ENCODE results near the gene NKD2.

NKD2 gene

DNA sequence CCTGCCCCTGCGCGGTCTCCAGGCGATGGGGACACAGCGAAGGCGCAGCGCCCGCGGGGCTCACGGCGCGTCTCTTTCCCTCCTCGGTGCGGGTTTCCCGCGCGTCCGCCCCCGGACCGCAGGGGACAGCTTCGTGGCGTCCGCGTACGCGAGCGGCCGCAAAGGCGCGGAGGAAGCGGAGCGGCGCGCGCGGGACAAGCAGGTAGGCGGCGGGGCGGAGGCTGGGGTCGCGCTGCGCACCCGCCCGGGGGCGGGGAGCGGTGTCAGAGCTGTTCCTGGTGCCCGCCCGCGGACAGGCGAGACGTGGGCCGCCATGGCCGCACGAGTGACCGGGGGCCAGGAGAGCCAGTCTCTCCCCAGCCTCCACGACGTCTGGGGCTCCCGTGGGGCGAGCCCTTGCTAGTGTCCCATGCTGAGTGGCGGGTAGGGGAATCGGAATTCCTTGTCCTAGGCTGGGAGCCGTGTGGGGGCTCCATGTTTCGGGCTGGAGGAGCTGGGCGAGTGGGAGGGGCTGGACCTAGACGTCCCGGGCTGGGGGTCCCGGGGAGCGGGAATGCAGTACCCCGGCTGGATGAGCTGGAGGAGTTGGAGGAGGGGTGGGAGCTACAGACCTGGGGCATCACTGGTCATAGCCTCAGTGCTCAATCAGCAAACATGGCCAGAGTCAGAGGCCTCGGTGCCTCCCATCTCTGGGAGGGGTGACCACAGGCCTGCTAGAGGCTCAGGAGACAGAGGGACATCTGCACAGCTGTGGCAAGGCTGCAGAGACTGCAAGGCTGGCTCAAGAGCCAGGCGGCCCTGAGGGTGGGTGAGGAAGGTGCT is 968 bp downstream of the NKD2 start:
- no peak for DNase-seq
- in situ Hi-C loops (cut with HindIII; ENCODE audit: low pct_ligation_motif_present, low pct_unique_long_range_greater_than_20kb, low sequenced_read_pairs): no loop called here

DNA sequence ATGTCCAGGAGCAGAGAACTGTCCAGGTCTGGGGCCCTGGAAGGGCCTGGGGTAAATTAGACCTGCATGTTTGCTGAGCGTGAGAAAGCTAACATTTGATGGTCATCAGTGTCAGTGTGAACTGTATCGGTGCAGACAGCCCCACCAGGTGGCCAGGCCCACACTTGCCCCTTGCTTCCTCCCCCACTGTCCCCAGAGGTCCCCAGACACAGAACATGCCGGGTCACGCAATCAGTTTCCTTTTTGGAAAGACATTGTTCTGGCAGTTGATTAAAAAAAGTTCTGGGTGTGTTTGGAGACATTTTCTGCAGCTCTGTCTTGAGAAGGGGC is 1.5 kb downstream of the NKD2 start:
- in situ Hi-C loops (cut with HindIII; ENCODE audit: low pct_ligation_motif_present, low pct_unique_long_range_greater_than_20kb, low sequenced_read_pairs): no loop called here

DNA sequence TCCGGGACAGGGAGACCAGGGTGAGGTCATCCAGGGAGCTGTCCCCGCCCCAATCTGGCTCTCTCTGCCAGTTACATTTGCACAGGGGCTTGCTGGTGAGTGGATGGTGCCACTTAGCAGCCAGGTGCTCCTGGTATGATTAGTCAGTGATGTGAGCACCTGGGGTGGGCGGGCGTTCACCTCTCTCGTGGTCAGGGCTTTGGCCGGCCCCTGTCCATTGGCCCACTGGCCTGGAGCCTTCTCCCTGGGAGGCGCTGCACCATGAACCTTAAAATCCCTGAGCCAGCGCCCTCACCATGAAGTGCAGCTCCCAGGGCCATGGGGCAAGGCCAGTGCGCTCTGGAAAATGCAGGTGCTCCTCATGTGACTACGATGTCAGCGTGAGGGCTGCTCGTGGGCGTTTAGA is 2.0 kb downstream of the NKD2 start:
- no peak for DNase-seq
- in situ Hi-C loops (cut with HindIII; ENCODE audit: low pct_ligation_motif_present, low pct_unique_long_range_greater_than_20kb, low sequenced_read_pairs): no loop called here

More for the DNA sequence above, 1.5 kb downstream of the NKD2 start:
- no peak for DNase-seq

DNA sequence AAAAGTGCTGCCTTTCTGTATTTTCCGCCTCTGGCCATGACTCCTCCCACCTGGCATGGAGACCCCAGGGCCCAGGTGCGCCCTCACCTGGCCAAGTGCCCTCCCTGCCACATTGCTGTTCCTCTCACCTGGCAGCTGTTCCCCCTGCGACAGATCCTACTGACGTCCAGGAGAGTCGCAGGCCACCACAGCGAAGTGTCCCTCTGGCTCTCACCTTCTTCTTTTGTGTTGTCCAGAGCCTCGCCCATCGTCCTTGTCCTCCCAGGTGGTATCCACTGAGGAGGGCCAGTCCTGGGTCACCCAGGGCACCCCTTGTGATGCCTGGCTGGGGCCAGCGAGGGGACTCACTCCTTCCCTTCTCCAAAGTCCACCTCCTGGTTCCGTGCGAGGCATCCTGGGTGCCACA is 2.6 kb downstream of the NKD2 start:
- in situ Hi-C loops (cut with HindIII; ENCODE audit: low pct_ligation_motif_present, low pct_unique_long_range_greater_than_20kb, low sequenced_read_pairs): no loop called here
- peak; percentile 36 for DNase-seq

DNA sequence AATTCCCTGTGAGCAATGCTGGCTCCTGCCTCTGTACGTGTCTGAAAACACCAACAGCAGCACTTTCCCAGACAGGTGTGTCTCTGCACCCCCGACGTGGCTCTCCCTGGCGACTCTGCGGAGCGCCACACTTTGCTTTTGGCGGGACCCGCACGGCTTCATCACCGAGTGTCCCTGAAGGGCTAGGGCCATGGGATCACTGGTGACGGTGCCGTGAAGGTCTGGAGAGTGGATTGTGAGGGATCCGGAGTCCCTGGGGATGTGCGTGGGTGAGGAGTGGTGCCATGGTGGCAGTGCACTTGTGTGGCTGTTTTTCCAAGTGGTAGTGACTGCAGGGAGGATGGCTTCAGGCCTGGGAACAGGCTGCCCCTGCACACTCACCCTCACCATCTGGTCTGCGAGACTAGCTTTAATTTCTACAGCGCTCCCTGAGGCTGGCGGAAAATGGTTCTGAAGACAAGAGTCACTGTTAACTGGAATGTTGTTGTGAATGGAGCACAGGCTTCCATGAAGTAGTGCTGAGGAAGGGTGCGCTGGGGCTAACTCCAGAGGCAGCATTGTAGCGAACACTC is 3.2 kb downstream of the NKD2 start:
- no peak for DNase-seq
- in situ Hi-C loops (cut with HindIII; ENCODE audit: low pct_ligation_motif_present, low pct_unique_long_range_greater_than_20kb, low sequenced_read_pairs): no loop called here

DNA sequence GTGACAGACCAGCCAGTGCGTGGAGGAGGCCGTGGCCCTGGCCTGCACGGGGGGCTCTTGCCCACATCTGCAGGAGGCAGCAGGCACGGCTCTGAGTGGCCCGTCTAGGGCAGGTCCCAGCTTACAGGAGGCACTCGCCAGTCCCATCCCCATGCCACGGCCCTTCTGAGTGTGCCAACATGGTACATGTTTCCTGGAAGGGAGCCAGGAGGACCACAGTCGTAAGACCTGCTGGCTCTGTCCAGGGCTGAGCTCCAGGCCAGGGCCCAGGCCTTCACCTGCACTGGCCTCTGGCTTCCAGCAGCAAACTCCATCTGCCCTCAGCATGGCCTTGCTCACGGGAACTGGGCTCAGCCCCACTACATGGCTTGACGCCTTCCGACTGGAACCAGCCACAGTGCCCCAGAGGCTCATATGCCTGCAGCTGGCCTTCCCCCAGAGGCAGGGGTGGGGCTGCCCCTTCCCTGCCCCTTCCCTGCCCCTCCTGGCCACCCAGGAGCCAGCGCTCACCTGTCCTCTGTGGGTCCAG is 3.8 kb downstream of the NKD2 start:
- in situ Hi-C loops (cut with HindIII; ENCODE audit: low pct_ligation_motif_present, low pct_unique_long_range_greater_than_20kb, low sequenced_read_pairs): no loop called here

DNA sequence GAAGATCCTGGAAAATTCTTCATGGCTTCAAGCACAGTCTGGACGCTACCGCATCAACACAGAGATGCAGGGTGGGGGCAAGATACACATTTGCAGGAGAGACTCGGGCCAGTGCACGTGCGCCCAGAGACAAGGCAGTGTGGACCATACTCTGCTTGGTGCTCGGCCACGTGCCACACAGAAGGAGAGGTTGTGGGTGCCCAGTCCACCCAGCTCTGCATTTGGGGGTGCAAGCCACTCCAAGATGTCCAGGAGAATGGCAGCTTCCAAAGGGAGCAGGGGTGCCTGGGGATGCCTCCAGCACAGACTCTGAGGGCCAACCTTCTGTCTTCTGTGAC is 4.3 kb downstream of the NKD2 start:
- no peak for DNase-seq
- in situ Hi-C loops (cut with HindIII; ENCODE audit: low pct_ligation_motif_present, low pct_unique_long_range_greater_than_20kb, low sequenced_read_pairs): no loop called here

More for the DNA sequence above, 3.8 kb downstream of the NKD2 start:
- DNase-seq: no peak

DNA sequence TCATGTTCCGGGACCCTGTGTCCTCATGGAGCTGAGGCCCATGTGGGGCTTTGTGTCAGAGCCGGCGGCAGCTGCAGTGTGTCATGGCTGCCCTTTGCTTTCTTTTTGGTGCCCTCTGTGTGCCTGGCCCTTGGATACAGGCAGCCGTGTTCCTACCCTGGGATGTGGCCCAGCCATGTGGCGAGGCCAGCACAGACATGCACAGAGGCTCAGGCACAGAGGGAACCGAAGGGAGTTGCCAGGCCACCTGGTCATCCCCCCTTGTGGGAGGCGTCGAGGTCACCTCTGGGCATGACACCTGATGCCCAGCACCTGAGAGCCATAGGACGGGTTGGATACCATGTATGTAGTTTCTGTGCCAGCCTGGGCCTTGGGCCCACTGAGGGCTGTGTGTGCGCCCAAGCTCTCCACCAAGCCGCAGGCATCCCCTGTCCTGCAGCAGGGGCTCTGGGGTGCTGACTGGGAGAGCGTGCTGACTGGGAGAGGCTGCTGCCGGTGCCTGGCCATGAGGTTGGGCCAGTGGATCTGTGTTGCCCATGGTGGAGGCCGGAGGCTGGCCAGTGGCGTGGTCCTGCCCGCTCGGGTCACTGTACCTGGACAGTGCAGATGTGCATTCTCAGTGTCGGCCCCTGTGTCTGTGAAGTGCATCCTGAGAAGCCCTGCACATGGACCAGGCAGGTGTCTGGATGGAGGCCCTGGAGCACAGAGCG is 4.8 kb downstream of the NKD2 start:
- DNase-seq: no peak
- in situ Hi-C loops (cut with HindIII; ENCODE audit: low pct_ligation_motif_present, low pct_unique_long_range_greater_than_20kb, low sequenced_read_pairs): no loop called here

DNA sequence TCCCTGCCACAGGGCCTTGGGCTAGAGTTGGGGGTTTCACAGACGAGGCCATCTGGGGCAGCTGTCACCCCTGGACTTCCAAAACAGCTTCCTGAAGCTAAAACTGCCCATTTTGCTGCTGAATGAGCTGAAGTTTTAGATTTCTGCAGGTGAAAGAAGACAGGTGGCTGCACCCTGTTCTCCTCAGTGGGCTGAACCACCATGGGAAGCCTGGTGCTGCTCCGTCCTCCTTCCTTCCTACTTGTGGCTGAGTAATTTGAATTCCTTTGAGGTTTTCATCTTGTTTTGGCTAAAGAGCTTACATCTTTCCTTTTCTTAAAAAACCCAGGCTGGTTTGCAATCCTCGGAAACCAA is 5.3 kb downstream of the NKD2 start:
- in situ Hi-C loops (cut with HindIII; ENCODE audit: low pct_ligation_motif_present, low pct_unique_long_range_greater_than_20kb, low sequenced_read_pairs): no loop called here
- no peak for DNase-seq

DNA sequence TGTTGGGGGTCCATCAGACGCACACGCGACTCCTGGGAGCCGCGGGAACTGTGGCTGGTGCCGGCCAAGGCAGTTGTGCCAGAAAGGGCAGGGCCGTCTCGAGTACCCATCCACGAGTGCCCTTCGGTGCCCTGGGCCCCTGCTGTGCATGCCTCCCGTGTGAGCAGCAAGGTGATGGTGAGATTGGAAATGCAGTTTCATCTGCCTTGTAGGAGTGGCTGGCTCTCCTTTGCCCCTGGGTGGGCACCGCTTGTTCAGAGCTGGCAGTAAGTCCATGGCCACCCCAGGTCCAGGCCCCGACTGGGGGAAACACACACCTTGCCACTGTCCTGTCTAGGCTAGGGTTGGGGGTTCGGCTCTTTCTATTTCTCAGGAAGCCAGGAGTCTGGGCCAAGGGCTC is 5.7 kb downstream of the NKD2 start:
- in situ Hi-C loops (cut with HindIII; ENCODE audit: low pct_ligation_motif_present, low pct_unique_long_range_greater_than_20kb, low sequenced_read_pairs): no loop called here
- DNase-seq: no peak

DNA sequence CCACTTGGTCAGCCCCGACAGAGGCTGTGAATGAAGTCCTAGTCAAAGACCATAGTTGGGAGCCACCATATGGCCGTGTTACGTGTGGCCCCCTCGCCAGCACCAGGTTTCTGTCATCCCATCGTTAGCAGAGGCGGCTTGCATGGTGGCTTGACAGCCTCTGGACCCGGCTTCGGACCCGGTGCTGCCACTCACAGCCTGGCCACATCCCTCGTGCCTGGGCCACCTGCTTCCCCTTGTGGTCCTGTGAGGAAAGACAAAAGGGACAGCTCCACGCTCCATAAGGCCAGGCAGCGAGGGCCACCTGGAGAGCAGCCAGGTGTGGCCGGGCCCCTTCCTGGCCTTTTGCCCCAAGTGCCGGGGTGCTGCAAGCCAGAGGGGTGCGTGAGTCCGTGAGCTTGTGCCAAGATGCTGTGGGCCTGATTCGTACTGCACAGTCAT is 6.2 kb downstream of the NKD2 start:
- in situ Hi-C loops (cut with HindIII; ENCODE audit: low pct_ligation_motif_present, low pct_unique_long_range_greater_than_20kb, low sequenced_read_pairs): no loop called here

DNA sequence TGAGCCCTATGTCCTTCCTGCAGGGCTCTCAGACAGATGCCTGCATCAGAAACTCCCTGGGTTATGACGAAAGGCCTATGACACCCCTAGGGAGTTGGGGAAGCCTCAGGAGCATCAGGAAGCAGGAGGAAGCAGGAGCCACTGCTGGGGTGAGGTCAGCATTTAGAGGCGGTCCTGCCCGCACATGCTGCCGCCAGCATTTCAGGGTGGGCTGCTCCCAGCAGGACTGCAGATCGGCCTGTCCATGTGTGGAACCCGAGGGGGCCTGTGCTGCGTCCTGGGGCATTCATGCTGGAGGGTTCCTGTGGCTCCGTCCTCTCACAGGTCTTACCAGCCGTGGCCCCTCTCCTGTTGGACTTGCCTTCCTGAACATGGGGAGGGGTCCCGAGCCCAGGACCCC is 6.9 kb downstream of the NKD2 start:
- in situ Hi-C loops (cut with HindIII; ENCODE audit: low pct_ligation_motif_present, low pct_unique_long_range_greater_than_20kb, low sequenced_read_pairs): no loop called here
- no peak for DNase-seq

More for the DNA sequence above, 6.2 kb downstream of the NKD2 start:
- DNase-seq: no peak

DNA sequence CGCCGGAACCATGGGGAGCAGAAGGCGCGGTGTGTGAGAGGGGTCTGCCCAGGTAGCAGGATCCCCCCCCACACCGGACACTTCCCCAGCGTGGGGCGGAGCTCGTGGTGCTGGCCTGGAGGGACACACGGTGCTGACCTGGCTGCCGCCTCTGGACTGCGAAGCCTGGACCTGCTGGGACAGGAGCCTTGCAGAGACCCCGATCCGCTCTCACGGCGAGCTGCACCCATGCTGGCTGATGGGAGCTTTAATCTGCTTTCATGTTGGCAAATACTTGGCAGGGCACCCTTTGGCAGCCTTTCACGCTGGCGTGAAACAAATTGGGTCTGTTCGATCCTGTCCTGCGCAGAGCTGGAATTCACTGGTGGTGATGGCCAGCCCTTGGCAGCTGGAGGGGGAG is 7.4 kb downstream of the NKD2 start:
- in situ Hi-C loops (cut with HindIII; ENCODE audit: low pct_ligation_motif_present, low pct_unique_long_range_greater_than_20kb, low sequenced_read_pairs): no loop called here
- DNase-seq: no peak

DNA sequence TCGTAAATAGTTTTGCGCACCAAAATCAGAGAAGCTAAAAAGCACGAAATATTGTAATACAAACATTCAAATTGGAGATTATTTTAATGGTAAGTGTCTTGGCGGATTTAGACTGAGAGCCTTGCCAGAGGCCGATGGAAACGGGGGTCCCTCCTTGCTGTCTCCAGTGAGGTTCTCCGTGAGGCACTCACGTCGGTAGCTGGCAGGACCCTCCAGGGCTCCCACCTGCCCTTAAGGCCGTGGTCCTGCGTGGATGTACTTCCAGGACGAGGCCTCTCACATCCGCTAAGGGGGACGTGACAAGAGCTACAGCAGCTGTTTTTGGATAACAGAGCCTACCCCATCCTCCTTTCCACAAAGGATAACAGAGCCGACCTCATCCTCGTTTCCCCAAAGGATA is 7.9 kb downstream of the NKD2 start:
- in situ Hi-C loops (cut with HindIII; ENCODE audit: low pct_ligation_motif_present, low pct_unique_long_range_greater_than_20kb, low sequenced_read_pairs): no loop called here

DNA sequence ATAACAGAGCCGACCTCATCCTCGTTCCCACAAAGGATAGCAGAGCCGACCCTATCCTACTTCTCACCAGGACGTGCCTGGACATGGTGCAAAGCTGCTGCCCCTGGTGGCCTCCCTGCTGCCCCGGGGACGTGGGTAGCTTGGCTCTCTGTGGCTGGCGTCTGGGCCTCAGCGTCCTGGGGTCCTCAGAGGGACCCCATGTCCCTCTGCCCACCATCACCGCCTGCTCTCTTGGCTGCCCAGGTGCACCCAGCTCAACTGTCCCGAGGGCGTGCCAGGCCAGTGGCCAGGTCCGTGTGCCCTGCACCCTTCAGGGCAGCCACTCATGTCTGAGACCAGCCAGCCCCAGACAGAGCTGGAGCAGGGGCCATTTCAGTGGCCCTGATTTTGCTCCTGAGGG is 8.5 kb downstream of the NKD2 start:
- DNase-seq: no peak
- in situ Hi-C loops (cut with HindIII; ENCODE audit: low pct_ligation_motif_present, low pct_unique_long_range_greater_than_20kb, low sequenced_read_pairs): no loop called here

More for the DNA sequence above, 7.9 kb downstream of the NKD2 start:
- DNase-seq: no peak

DNA sequence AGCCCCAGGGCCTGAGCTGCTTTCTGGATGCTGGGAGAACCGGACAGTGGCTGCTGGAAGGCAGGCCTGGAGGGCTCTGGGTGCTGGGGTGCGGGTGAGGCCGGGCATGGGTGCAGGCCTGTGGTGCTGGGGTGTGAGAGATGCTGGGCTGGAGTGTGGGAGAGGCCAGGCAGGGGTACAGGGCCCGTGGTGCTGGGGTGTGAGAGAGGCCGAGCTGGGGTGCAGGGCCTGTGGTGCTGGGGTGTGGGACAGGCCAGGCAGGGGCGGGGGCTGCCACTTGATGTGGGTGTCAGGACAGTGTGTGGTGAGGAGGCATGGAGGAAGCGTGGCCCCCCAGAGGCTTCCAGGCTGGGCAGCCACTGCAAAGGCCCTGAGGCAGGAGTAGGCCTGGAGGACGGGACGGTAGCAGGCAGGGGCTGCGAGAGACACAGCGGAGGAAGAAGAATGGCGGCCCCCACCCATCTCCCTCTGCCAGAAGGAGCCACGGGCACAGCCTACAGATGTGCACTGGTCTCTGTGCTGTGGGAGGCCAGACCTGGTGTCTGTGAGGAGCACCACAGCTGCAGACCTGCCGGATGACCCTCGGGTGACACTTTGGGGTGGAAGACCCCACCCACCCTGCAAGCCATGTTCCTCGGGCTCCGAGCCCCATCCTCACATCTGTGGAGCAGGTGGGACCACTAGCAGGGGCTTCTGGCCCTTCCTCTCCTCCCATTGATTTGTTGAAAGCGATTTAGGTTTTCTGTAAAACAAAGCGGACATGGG is 9.3 kb downstream of the NKD2 start:
- in situ Hi-C loops (cut with HindIII; ENCODE audit: low pct_ligation_motif_present, low pct_unique_long_range_greater_than_20kb, low sequenced_read_pairs): no loop called here
- DNase-seq: no peak

DNA sequence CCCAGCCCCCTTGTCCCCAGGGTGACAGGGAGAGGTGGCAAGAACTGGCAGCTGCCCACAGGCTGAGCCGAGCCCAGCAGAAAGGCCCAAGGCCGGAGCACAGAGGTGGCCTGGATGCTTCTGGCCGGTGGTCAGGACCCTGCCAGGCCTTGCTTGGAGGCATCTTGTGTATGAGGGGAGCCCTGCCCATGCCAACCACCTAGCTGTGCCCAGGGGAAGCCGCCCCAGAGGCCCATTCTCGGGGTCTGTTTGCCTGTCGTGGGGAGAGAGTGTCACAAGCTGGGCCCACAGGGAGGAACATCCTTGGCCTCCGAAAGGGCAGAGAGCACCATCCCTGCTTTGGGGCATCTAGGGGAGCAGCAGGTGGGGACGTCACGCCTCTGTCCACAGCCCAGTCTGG is 10.0 kb downstream of the NKD2 start:
- in situ Hi-C loops (cut with HindIII; ENCODE audit: low pct_ligation_motif_present, low pct_unique_long_range_greater_than_20kb, low sequenced_read_pairs): no loop called here

DNA sequence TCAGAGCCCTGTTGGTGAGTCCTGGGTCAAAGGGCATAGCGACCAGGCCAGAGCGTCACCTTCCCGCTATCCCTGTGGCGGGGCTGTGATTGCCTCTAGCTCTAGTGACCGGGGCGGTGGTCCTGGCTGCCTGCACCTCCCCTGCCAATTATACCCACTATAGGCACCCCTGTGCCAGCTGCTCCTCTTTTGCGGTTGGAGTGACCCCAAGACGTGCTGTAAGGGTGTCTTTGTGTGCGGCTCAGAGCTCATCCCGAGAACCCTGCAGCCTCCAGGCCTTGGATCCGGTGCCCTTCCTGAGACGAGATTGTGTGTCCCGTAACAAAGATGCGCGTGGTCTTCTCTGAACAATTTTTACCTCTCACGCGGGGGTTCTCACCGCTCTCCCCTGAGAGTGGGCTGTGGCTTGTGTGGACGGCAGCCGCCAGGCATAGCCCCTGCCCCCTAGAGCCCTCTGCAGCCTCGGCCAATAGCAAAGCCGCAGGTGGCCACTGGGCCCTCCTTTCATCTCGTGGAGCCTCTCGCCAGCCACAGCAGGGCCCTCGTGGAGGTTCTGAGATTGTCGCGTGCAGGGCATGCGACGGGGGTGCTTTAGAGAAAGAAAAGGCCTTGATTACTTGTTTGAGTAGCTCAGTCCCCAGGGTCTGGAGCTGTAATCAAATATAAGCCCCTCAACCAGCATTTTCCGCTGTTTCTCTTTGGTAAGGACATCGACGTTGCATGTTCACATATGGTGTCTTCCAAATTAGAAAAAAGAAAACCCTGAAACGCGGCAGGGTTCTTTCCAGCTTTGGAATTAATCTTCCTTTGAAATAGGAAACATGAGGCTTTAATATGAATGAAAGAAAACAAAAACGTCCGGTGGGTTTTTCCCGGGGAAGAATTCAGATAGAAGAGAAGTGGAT is 10.7 kb downstream of the NKD2 start:
- in situ Hi-C loops (cut with HindIII; ENCODE audit: low pct_ligation_motif_present, low pct_unique_long_range_greater_than_20kb, low sequenced_read_pairs): no loop called here
- DNase-seq: no peak

More for the DNA sequence above, 10.0 kb downstream of the NKD2 start:
- DNase-seq: no peak
